GM12878 (cell line): ENCODE results near the gene TXLNB. TPM values are rescaled to one million over a fixed set of nuclear protein-coding genes. Genes with fewer than 3 reads are reported as not detected.
A peak's percentile ranks its signal among the peaks of the same experiment; 100 is the strongest.

Experiments used
- ASH2L ChIP-seq: fragments of 300-600, 200-600 bp; sonication (generic); IDR thresholded peaks from 2 replicates; pipeline ENCODE4 v1.6.1; 2017; ENCODE audit warnings: low read depth, mild to moderate bottlenecking, borderline replicate concordance
- BMI1 ChIP-seq: fragments of 450-650 bp; IDR thresholded peaks from 2 replicates; pipeline ENCODE4 v1.6.1; 2016; ENCODE audit warnings: mild to moderate bottlenecking, moderate library complexity, borderline replicate concordance
- CHD4 ChIP-seq: fragments of 200-600 bp; sonication (generic); IDR thresholded peaks from 2 replicates; pipeline ENCODE4 v1.6.1; 2016; ENCODE audit warnings: mild to moderate bottlenecking
- EED ChIP-seq: sonication (generic); IDR thresholded peaks from 2 replicates; pipeline ENCODE4 v1.6.1; 2016; ENCODE audit warnings: antibody characterized with exemption, low read depth
- EP300 ChIP-seq, 2 experiments: fragments of 150-350 bp in 1 of 2; IDR thresholded peaks; 2 replicates each; pipeline ENCODE4 v1.6.1; 2011 to 2012; ENCODE audit warnings: low read depth in 2 of 2, low read length in 2 of 2, borderline replicate concordance in 1 of 2, improper control_type of control experiment in 1 of 2, inconsistent platforms in 1 of 2; ENCODE audit not compliant: control insufficient read depth in 1 of 2
- FOXM1 ChIP-seq: IDR thresholded peaks from 2 replicates; pipeline ENCODE4 v1.6.1; 2012; ENCODE audit warnings: low read depth, mild to moderate bottlenecking, inconsistent platforms, low read length, moderate library complexity
- GATAD2B ChIP-seq: fragments of 450-650 bp; conservative IDR thresholded peaks from 2 replicates; pipeline ENCODE4 v1.6.1; 2017; ENCODE audit warnings: low read depth, mild to moderate bottlenecking, moderate library complexity
- JUNB ChIP-seq: IDR thresholded peaks from 2 replicates; pipeline ENCODE4 v1.6.1; 2016; ENCODE audit warnings: antibody characterized with exemption, mild to moderate bottlenecking
- LARP7 ChIP-seq: fragments of 450-650 bp; IDR thresholded peaks from 2 replicates; pipeline ENCODE4 v1.6.1; 2017; ENCODE audit warnings: mild to moderate bottlenecking
- POU2F2 ChIP-seq: IDR thresholded peaks from 3 replicates; pipeline ENCODE4 v1.6.1; 2011; ENCODE audit warnings: low read depth, mild to moderate bottlenecking, low read length, borderline replicate concordance
- RBBP5 ChIP-seq: fragments of 200-600 bp; sonication (generic); conservative IDR thresholded peaks from 2 replicates; pipeline ENCODE4 v1.6.1; 2016
- SMAD5 ChIP-seq: IDR thresholded peaks from 2 replicates; pipeline ENCODE4 v1.6.1; 2016; ENCODE audit warnings: antibody characterized with exemption, low read depth
- SRF ChIP-seq, 2 experiments: IDR thresholded peaks; 2 replicates each; pipeline ENCODE4 v1.6.1; 2011; ENCODE audit warnings: low read depth in 2 of 2, low read length in 2 of 2, mild to moderate bottlenecking in 1 of 2, moderate library complexity in 1 of 2
- TARDBP ChIP-seq: IDR thresholded peaks from 2 replicates; pipeline ENCODE4 v1.6.1; 2016; ENCODE audit warnings: borderline replicate concordance
- TCF7 ChIP-seq: IDR thresholded peaks from 2 replicates; pipeline ENCODE4 v1.6.1; 2014; ENCODE audit warnings: antibody characterized with exemption, borderline replicate concordance
- polyA plus RNA-seq, 11 experiments: library from polyadenylated mRNA; depleted of rRNA in 4 of 11; unstranded in 6 of 11; stranded (reverse) in 5 of 11; fragments of >200 nt; fragmentation: Nextera tagmentation in 4 of 11; fragmentation: Illumina TruSeq in 1 of 11; extraction: Ambion mirVana in 4 of 11; extraction: Trizol in 1 of 11; gene quantifications; 1 replicate in 1 of 11; 2 replicates in 10 of 11; pipeline versions ENCODE4 v1.2.1 to v1.2.3, GENCODE V29; 2011 to 2016; ENCODE audit warnings: inconsistent platforms in 2 of 11, missing spikeins in 2 of 11, low read depth in 1 of 11
- total RNA-seq, 4 experiments: library from RNA; depleted of rRNA in 3 of 4; stranded (reverse); fragments of >200 nt in 3 of 4; fragmentation: Illumina TruSeq in 1 of 4; extraction: Trizol in 1 of 4; gene quantifications; 2 replicates each; pipeline versions ENCODE4 v1.2.1 to v1.2.3, GENCODE V29; 2013 to 2021
- TF ChIP-seq, protein P1 (sequence below): fragments of 450-650 bp; IDR thresholded peaks from 2 replicates; pipeline ENCODE4 v1.6.1; 2017; ENCODE audit warnings: borderline replicate concordance
- TF ChIP-seq, protein P2 (sequence below): fragments of 450-650 bp; IDR thresholded peaks from 2 replicates; pipeline ENCODE4 v1.6.1; 2017; ENCODE audit warnings: antibody characterized with exemption, mild to moderate bottlenecking, moderate library complexity
- TF ChIP-seq, protein P3 (sequence below): fragments of 450-650 bp; IDR thresholded peaks from 2 replicates; pipeline ENCODE4 v1.6.1; 2017; ENCODE audit warnings: mild to moderate bottlenecking
- TF ChIP-seq, protein P4 (sequence below): IDR thresholded peaks from 2 replicates; pipeline ENCODE4 v1.6.1; 2012; ENCODE audit warnings: improper control_type of control experiment, low read depth, low read length; ENCODE audit not compliant: insufficient replicate concordance

Gene TXLNB
- total and polyA plus RNA-seq, 10 of the 15 experiments (the other 5 are each of a cell fraction or from before 2014, with no cell fraction given), result 0.07 to 1.3 (median 0.22) TPM; not detected in 1

DNA sequence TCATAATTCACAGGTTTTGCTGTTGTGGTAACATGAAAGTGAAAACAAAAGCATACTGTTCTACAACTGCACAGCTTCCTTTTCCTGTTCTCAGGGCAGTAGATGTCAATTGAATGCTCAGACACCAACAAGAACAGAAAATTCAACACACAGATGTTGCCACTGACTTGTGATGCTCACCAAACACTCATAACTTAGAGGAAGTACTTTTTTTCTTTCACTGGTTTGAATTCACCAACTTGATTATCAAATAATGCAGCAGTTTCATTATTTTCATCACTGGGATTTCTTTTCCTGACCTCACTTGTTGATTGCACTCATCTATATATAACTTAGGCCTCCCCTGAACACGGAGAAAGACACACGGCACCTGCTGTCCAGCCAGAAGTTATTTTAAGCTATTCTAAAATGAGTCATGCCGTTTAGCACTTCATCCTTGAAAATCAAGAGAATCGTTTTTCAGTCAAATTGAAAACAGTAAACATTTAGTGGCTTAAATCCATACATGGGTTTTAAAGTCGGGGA lies 949 bp downstream of the TXLNB start (continued):
- peak; percentile 93 for TF ChIP-seq JUNB
- TF ChIP-seq SRF (IDR thresholded peaks at IDR 0.05; ENCODE audit: low read depth in 2 of 2, low read length in 2 of 2), result no peak
- TF ChIP-seq TARDBP, result no peak; the same call in 1 of the 2 replicates
- no peak for TF ChIP-seq POU2F2
- TF ChIP-seq, protein P1, sequence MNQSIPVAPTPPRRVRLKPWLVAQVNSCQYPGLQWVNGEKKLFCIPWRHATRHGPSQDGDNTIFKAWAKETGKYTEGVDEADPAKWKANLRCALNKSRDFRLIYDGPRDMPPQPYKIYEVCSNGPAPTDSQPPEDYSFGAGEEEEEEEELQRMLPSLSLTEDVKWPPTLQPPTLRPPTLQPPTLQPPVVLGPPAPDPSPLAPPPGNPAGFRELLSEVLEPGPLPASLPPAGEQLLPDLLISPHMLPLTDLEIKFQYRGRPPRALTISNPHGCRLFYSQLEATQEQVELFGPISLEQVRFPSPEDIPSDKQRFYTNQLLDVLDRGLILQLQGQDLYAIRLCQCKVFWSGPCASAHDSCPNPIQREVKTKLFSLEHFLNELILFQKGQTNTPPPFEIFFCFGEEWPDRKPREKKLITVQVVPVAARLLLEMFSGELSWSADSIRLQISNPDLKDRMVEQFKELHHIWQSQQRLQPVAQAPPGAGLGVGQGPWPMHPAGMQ, result no peak
- peak; percentile 95 for TF ChIP-seq FOXM1
- TF ChIP-seq ASH2L, result peak; percentile 85; the same call in 1 of the 2 replicates
- TF ChIP-seq TCF7, result 0 out of 2 replicates have a peak, but pooled peaks have one; percentile 32
- TF ChIP-seq, protein P2, sequence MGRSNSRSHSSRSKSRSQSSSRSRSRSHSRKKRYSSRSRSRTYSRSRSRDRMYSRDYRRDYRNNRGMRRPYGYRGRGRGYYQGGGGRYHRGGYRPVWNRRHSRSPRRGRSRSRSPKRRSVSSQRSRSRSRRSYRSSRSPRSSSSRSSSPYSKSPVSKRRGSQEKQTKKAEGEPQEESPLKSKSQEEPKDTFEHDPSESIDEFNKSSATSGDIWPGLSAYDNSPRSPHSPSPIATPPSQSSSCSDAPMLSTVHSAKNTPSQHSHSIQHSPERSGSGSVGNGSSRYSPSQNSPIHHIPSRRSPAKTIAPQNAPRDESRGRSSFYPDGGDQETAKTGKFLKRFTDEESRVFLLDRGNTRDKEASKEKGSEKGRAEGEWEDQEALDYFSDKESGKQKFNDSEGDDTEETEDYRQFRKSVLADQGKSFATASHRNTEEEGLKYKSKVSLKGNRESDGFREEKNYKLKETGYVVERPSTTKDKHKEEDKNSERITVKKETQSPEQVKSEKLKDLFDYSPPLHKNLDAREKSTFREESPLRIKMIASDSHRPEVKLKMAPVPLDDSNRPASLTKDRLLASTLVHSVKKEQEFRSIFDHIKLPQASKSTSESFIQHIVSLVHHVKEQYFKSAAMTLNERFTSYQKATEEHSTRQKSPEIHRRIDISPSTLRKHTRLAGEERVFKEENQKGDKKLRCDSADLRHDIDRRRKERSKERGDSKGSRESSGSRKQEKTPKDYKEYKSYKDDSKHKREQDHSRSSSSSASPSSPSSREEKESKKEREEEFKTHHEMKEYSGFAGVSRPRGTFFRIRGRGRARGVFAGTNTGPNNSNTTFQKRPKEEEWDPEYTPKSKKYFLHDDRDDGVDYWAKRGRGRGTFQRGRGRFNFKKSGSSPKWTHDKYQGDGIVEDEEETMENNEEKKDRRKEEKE, result no peak
- TF ChIP-seq, protein P3, sequence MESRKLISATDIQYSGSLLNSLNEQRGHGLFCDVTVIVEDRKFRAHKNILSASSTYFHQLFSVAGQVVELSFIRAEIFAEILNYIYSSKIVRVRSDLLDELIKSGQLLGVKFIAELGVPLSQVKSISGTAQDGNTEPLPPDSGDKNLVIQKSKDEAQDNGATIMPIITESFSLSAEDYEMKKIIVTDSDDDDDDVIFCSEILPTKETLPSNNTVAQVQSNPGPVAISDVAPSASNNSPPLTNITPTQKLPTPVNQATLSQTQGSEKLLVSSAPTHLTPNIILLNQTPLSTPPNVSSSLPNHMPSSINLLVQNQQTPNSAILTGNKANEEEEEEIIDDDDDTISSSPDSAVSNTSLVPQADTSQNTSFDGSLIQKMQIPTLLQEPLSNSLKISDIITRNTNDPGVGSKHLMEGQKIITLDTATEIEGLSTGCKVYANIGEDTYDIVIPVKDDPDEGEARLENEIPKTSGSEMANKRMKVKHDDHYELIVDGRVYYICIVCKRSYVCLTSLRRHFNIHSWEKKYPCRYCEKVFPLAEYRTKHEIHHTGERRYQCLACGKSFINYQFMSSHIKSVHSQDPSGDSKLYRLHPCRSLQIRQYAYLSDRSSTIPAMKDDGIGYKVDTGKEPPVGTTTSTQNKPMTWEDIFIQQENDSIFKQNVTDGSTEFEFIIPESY, result no peak
- TF ChIP-seq, protein P4, sequence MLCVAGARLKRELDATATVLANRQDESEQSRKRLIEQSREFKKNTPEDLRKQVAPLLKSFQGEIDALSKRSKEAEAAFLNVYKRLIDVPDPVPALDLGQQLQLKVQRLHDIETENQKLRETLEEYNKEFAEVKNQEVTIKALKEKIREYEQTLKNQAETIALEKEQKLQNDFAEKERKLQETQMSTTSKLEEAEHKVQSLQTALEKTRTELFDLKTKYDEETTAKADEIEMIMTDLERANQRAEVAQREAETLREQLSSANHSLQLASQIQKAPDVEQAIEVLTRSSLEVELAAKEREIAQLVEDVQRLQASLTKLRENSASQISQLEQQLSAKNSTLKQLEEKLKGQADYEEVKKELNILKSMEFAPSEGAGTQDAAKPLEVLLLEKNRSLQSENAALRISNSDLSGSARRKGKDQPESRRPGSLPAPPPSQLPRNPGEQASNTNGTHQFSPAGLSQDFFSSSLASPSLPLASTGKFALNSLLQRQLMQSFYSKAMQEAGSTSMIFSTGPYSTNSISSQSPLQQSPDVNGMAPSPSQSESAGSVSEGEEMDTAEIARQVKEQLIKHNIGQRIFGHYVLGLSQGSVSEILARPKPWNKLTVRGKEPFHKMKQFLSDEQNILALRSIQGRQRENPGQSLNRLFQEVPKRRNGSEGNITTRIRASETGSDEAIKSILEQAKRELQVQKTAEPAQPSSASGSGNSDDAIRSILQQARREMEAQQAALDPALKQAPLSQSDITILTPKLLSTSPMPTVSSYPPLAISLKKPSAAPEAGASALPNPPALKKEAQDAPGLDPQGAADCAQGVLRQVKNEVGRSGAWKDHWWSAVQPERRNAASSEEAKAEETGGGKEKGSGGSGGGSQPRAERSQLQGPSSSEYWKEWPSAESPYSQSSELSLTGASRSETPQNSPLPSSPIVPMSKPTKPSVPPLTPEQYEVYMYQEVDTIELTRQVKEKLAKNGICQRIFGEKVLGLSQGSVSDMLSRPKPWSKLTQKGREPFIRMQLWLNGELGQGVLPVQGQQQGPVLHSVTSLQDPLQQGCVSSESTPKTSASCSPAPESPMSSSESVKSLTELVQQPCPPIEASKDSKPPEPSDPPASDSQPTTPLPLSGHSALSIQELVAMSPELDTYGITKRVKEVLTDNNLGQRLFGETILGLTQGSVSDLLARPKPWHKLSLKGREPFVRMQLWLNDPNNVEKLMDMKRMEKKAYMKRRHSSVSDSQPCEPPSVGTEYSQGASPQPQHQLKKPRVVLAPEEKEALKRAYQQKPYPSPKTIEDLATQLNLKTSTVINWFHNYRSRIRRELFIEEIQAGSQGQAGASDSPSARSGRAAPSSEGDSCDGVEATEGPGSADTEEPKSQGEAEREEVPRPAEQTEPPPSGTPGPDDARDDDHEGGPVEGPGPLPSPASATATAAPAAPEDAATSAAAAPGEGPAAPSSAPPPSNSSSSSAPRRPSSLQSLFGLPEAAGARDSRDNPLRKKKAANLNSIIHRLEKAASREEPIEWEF, result no peak
- no peak for TF ChIP-seq SMAD5
- TF ChIP-seq RBBP5, result peak; percentile 86; the same call in 1 of the 2 replicates
- peak; percentile 63; the same call in 1 of the 2 replicates for TF ChIP-seq GATAD2B
- TF ChIP-seq BMI1, result no peak
- no peak for TF ChIP-seq CHD4
- TF ChIP-seq EP300 (IDR thresholded peaks at IDR 0.05; ENCODE audit: borderline replicate concordance in 1 of 2, control insufficient read depth in 1 of 2, low read depth in 2 of 2, low read length in 2 of 2), result peak in 1 of 2 experiments; percentile 87; a peak in 2 of 4 replicates
- TF ChIP-seq EED, result peak; percentile 89
- TF ChIP-seq LARP7, result no peak
